WTC11 (cell line): ENCODE measurements around the gene ZNF830. TPM values are rescaled to one million over a fixed set of nuclear protein-coding genes. Genes with fewer than 3 reads are reported as not detected.

Source experiments
- AR ChIP-seq: fragments of 250-450 bp; sonication (Bioruptor Pico); IDR thresholded peaks from 2 replicates; pipeline ENCODE4 v1.9.0; 2021; ENCODE audit warnings: mild to moderate bottlenecking
- CBFB ChIP-seq: sonication (generic); formaldehyde crosslinking; IDR thresholded peaks from 2 replicates; pipeline ENCODE4 v1.8.1; 2022; ENCODE audit warnings: mild to moderate bottlenecking, low read depth, missing genetic modification reagents
- CREB1 ChIP-seq: sonication (generic); formaldehyde crosslinking; IDR thresholded peaks from 2 replicates; pipeline ENCODE4 v1.8.0; 2023; ENCODE audit warnings: mild to moderate bottlenecking, missing genetic modification reagents
- CREM ChIP-seq: sonication (generic); formaldehyde crosslinking; IDR thresholded peaks from 2 replicates; pipeline ENCODE4 v1.8.1; 2022; ENCODE audit warnings: mild to moderate bottlenecking, missing genetic modification reagents, moderate library complexity
- E2F4 ChIP-seq: sonication (generic); formaldehyde crosslinking; IDR thresholded peaks from 2 replicates; pipeline ENCODE4 v1.8.1; 2022; ENCODE audit warnings: low read depth, mild to moderate bottlenecking, moderate library complexity, missing genetic modification reagents, borderline replicate concordance
- E2F5 ChIP-seq: sonication (generic); formaldehyde crosslinking; IDR thresholded peaks from 2 replicates; pipeline ENCODE4 v1.8.1; 2022; ENCODE audit warnings: mild to moderate bottlenecking, moderate library complexity, missing genetic modification reagents
- ERG ChIP-seq: fragments of 250-450 bp; sonication (Bioruptor Pico); IDR thresholded peaks from 2 replicates; pipeline ENCODE4 v1.8.0; 2021; ENCODE audit warnings: mild to moderate bottlenecking
- FOXJ3 ChIP-seq: sonication (generic); formaldehyde crosslinking; IDR thresholded peaks from 2 replicates; pipeline ENCODE4 v1.9.0; 2021; ENCODE audit warnings: missing genetic modification reagents, mild to moderate bottlenecking, borderline replicate concordance
- GABPB1 ChIP-seq: sonication (generic); formaldehyde crosslinking; IDR thresholded peaks from 2 replicates; pipeline ENCODE4 v1.8.1; 2023; ENCODE audit warnings: mild to moderate bottlenecking, missing genetic modification reagents
- GTF2I ChIP-seq: fragments of 250-450 bp; sonication (Bioruptor Pico); conservative IDR thresholded peaks from 2 replicates; pipeline ENCODE4 v1.4.0; 2021; ENCODE audit warnings: mild to moderate bottlenecking
- HMGXB4 ChIP-seq: sonication (generic); formaldehyde crosslinking; IDR thresholded peaks from 2 replicates; pipeline ENCODE4 v1.8.1; 2023; ENCODE audit warnings: mild to moderate bottlenecking, moderate library complexity, missing genetic modification reagents
- JUN ChIP-seq: sonication (generic); formaldehyde crosslinking; IDR thresholded peaks from 2 replicates; pipeline ENCODE4 v1.8.0; 2023; ENCODE audit warnings: mild to moderate bottlenecking, missing genetic modification reagents
- MXD4 ChIP-seq: fragments of 250-450 bp; sonication (Bioruptor Pico); IDR thresholded peaks from 2 replicates; pipeline ENCODE4 v1.8.0; 2021; ENCODE audit warnings: mild to moderate bottlenecking, moderate library complexity, borderline replicate concordance
- MYBL2 ChIP-seq: sonication (generic); formaldehyde crosslinking; IDR thresholded peaks from 2 replicates; pipeline ENCODE4 v1.8.1; 2023; ENCODE audit warnings: mild to moderate bottlenecking, moderate library complexity, missing genetic modification reagents
- NFATC4 ChIP-seq: fragments of 250-450 bp; sonication (Bioruptor Pico); IDR thresholded peaks from 2 replicates; pipeline ENCODE4 v1.9.0; 2021; ENCODE audit warnings: mild to moderate bottlenecking
- NFE2L1 ChIP-seq: sonication (generic); formaldehyde crosslinking; IDR thresholded peaks from 2 replicates; pipeline ENCODE4 v1.8.1; 2023; ENCODE audit warnings: missing genetic modification reagents
- NFYB ChIP-seq: sonication (generic); formaldehyde crosslinking; conservative IDR thresholded peaks from 2 replicates; pipeline ENCODE4 v1.8.0; 2022; ENCODE audit warnings: low read depth, missing genetic modification reagents
- NR1H2 ChIP-seq: sonication (generic); formaldehyde crosslinking; IDR thresholded peaks from 2 replicates; pipeline ENCODE4 v1.9.0; 2021; ENCODE audit warnings: mild to moderate bottlenecking, moderate library complexity, missing genetic modification reagents
- OVOL2 ChIP-seq: fragments of 250-450 bp; sonication (Bioruptor Pico); IDR thresholded peaks from 2 replicates; pipeline ENCODE4 v1.9.0; 2021; ENCODE audit warnings: mild to moderate bottlenecking, borderline replicate concordance
- PREB ChIP-seq: sonication (generic); formaldehyde crosslinking; IDR thresholded peaks from 2 replicates; pipeline ENCODE4 v1.8.1; 2022; ENCODE audit warnings: mild to moderate bottlenecking, missing genetic modification reagents, moderate library complexity, borderline replicate concordance
- RORB ChIP-seq: fragments of 250-450 bp; sonication (Bioruptor Pico); IDR thresholded peaks from 2 replicates; pipeline ENCODE4 v1.9.0; 2021; ENCODE audit warnings: mild to moderate bottlenecking
- SMAD3 ChIP-seq: sonication (generic); formaldehyde crosslinking; IDR thresholded peaks from 2 replicates; pipeline ENCODE4 v1.8.0; 2022; ENCODE audit warnings: missing genetic modification reagents, mild to moderate bottlenecking, borderline replicate concordance
- SOX15 ChIP-seq: fragments of 250-450 bp; sonication (Bioruptor Pico); IDR thresholded peaks from 2 replicates; pipeline ENCODE4 v1.9.0; 2021; ENCODE audit warnings: mild to moderate bottlenecking
- SP1 ChIP-seq: sonication (generic); formaldehyde crosslinking; conservative IDR thresholded peaks from 2 replicates; pipeline ENCODE4 v1.8.1; 2022; ENCODE audit warnings: missing genetic modification reagents
- TCF7 ChIP-seq: sonication (generic); formaldehyde crosslinking; IDR thresholded peaks from 2 replicates; pipeline ENCODE4 v1.8.0; 2022; ENCODE audit warnings: mild to moderate bottlenecking, low read depth, missing genetic modification reagents, moderate library complexity
- TEAD4 ChIP-seq: sonication (generic); formaldehyde crosslinking; IDR thresholded peaks from 2 replicates; pipeline ENCODE4 v1.8.0; 2022; ENCODE audit warnings: mild to moderate bottlenecking, missing genetic modification reagents
- USF2 ChIP-seq: sonication (generic); formaldehyde crosslinking; IDR thresholded peaks from 2 replicates; pipeline ENCODE4 v1.8.1; 2023; ENCODE audit warnings: mild to moderate bottlenecking, missing genetic modification reagents, moderate library complexity
- ZNF121 ChIP-seq: sonication (generic); formaldehyde crosslinking; IDR thresholded peaks from 2 replicates; pipeline ENCODE4 v1.8.0; 2023; ENCODE audit warnings: missing genetic modification reagents
- ZNF317 ChIP-seq: sonication (generic); formaldehyde crosslinking; IDR thresholded peaks from 2 replicates; pipeline ENCODE4 v1.8.1; 2023; ENCODE audit warnings: low read depth, mild to moderate bottlenecking, moderate library complexity, missing genetic modification reagents, borderline replicate concordance
- ZNF416 ChIP-seq: fragments of 250-450 bp; sonication (Bioruptor Pico); IDR thresholded peaks from 2 replicates; pipeline ENCODE4 v1.9.0; 2021; ENCODE audit warnings: mild to moderate bottlenecking, inconsistent platforms
- ZSCAN18 ChIP-seq: fragments of 250-450 bp; sonication (Bioruptor Pico); IDR thresholded peaks from 2 replicates; pipeline ENCODE4 v2.1.2; 2022; ENCODE audit warnings: mild to moderate bottlenecking, moderate library complexity
- total RNA-seq: library from RNA; stranded (reverse); gene quantifications from 3 replicates; pipeline ENCODE4 v1.2.3, GENCODE V29; 2021

The ZNF830 gene
- total RNA-seq, 1 experiment from 2014 or later = 20.2 TPM

GRCh38 chr17:34980353-34980680 is 19.0 kb downstream of the ZNF830 start, which contains the start of gene LIG3 (continued):
- TF ChIP-seq ZSCAN18 (CRISPR knock-in tag) (no peak), ZNF416 (no peak), CREB1 (no peak), MXD4 (CRISPR knock-in tag) (no peak), FOXJ3 (CRISPR knock-in tag) (no peak), CREM (no peak), OVOL2 (no peak), TCF7 (CRISPR knock-in tag) (no peak), HMGXB4 (CRISPR knock-in tag) (0 out of 2 replicates have a peak, but pooled peaks have one; percentile 16), NFYB (CRISPR knock-in tag) (no peak), MYBL2 (CRISPR knock-in tag) (peak; percentile 72), E2F4 (no peak), GTF2I (no peak), SMAD3 (CRISPR knock-in tag) (peak; percentile 40; the same call in 1 of the 2 replicates), NFE2L1 (CRISPR knock-in tag) (peak; percentile 62; the same call in 1 of the 2 replicates), RORB (CRISPR knock-in tag) (no peak), NR1H2 (CRISPR knock-in tag) (no peak), E2F5 (peak; percentile 55; the same call in 1 of the 2 replicates), NFATC4 (CRISPR knock-in tag) (no peak), ERG (CRISPR knock-in tag) (no peak), ZNF121 (CRISPR knock-in tag) (no peak), USF2 (peak; percentile 91), PREB (no peak), AR (CRISPR knock-in tag) (no peak), ZNF317 (CRISPR knock-in tag) (no peak), JUN (no peak), SP1 (CRISPR knock-in tag) (peak; percentile 69; the same call in 1 of the 2 replicates), GABPB1 (CRISPR knock-in tag) (peak; percentile 77), SOX15 (no peak), CBFB (CRISPR knock-in tag) (no peak), TEAD4 (CRISPR knock-in tag) (no peak)
